Natural killer cell (primary cell): Measurements from ENCODE around the gene JOSD2. TPM values are rescaled to one million over a fixed set of nuclear protein-coding genes. Genes with fewer than 3 reads are reported as not detected.

ENCODE experiments used
- ATAC-seq, 3 donors: fragments of 150-1000 bp in 2 of 3; fragments of 200-7000 bp in 1 of 3; cut with Tn5 transposase; 1 replicate in 1 of 3; 2 replicates in 2 of 3; pipeline ENCODE4 v1.10.0; 2021; ENCODE audit warnings: mild to moderate bottlenecking in 2 of 3, moderate library complexity in 2 of 3
- DNase-seq, 2 donors: peaks; one replicate each; pipeline versions ENCODE4 v3.0.0 to v3.0.0-alpha.2; 2013 to 2021; ENCODE audit warnings: mixed read lengths in 1 of 2
- H3K27ac ChIP-seq: one replicate; pipeline ENCODE4 v1.5.1; 2013; ENCODE audit warnings: mild to moderate bottlenecking, low read length
- H3K27me3 ChIP-seq: one replicate; pipeline ENCODE4 v1.6.1; 2013; ENCODE audit warnings: low read length; ENCODE audit not compliant: control insufficient read depth, insufficient read depth
- H3K36me3 ChIP-seq: one replicate; pipeline ENCODE4 v1.6.1; 2013; ENCODE audit warnings: low read length; ENCODE audit not compliant: control insufficient read depth, insufficient read depth
- H3K4me1 ChIP-seq: one replicate; pipeline ENCODE4 v1.6.1; 2013; ENCODE audit warnings: low read length; ENCODE audit not compliant: control insufficient read depth, insufficient read depth
- H3K4me3 ChIP-seq: one replicate; pipeline ENCODE4 v1.5.1; 2013; ENCODE audit warnings: low read length
- H3K9me3 ChIP-seq: one replicate; pipeline ENCODE4 v1.6.1; 2013; ENCODE audit warnings: low read length; ENCODE audit not compliant: control insufficient read depth, insufficient read depth
- H3K27ac Mint-ChIP-seq, 2 donors: one replicate each; pipeline ENCODE4 v1.8.0; 2022; ENCODE audit warnings: mild to moderate bottlenecking in 2 of 2, mixed read lengths in 2 of 2, moderate library complexity in 1 of 2
- H3K27me3 Mint-ChIP-seq, 2 donors: one replicate each; pipeline ENCODE4 v1.8.0; 2022; ENCODE audit warnings: low read depth in 2 of 2, mixed read lengths in 2 of 2
- H3K36me3 Mint-ChIP-seq: one replicate; pipeline ENCODE4 v1.8.0; 2022; ENCODE audit warnings: mixed read lengths
- H3K4me1 Mint-ChIP-seq, 2 donors: one replicate each; pipeline ENCODE4 v1.8.0; 2022; ENCODE audit warnings: mixed read lengths in 2 of 2
- H3K4me3 Mint-ChIP-seq: one replicate; pipeline ENCODE4 v1.8.0; 2022; ENCODE audit warnings: mild to moderate bottlenecking, moderate library complexity, mixed read lengths
- H3K9me3 Mint-ChIP-seq, 2 donors: one replicate each; pipeline ENCODE4 v1.8.0; 2022; ENCODE audit warnings: mixed read lengths in 2 of 2
- CTCF ChIP-seq: fragments of 200-600 bp; IDR thresholded peaks from one replicate; pipeline ENCODE4 v1.8.0; 2022; ENCODE audit warnings: antibody characterized with exemption
- WGBS: methylation state at CpG from one replicate; pipeline ENCODE4 v1.1.7; 2013; ENCODE audit warnings: missing lambda C conversion rate; ENCODE audit not compliant: insufficient coverage; 5-methylcytosine and 5-hydroxymethylcytosine counted together
- intact Hi-C: fragments of 100-400 bp; cut with micrococcal nuclease; formaldehyde crosslinking; loops from one replicate; pipeline ENCODE4 v1.14.2; 2022
- total RNA-seq, 4 donors: library from RNA; stranded (reverse); fragments of 120-200 nt in 1 of 4; gene quantifications; one replicate each; pipeline versions ENCODE4 v1.2.3 to v1.2.4, GENCODE V29; 2013 to 2022

The JOSD2 gene
- total RNA-seq, 3 donors from 2014 or later (not counting 1 experiment from before 2014, with no cell fraction given), result 18.8 to 22.0 (median 20.3) TPM

- DNase-seq (no peak), ATAC-seq (no peak)
- H3K27me3 ChIP-seq, result peaks cover 12% of the 10 kb centered on the region
- TF ChIP-seq CTCF, result no peak
- intact Hi-C loops, result loop anchor here (5.0 kb wide), 1 partner anchor 201 kb away; no protein-coding TSS in a partner anchor
- WGBS, result 92% methylated on average over 2 of the region's 4 CpGs
- peaks cover 33 to 41% of the 10 kb centered on the region in 2 donors for H3K27me3 Mint-ChIP-seq
- H3K4me1 Mint-ChIP-seq, result peaks cover 5 to 14% of the 10 kb centered on the region in 2 donors
- no peak overlapping the region for H3K27ac ChIP-seq
- H3K27ac Mint-ChIP-seq, result no peak overlapping the region
- H3K36me3 Mint-ChIP-seq, result no peaks in the 10 kb centered on the region
- H3K4me1 ChIP-seq, result peaks cover 13% of the 10 kb centered on the region
- H3K9me3 ChIP-seq, result no peaks in the 10 kb centered on the region
- no peaks in the 10 kb centered on the region for H3K9me3 Mint-ChIP-seq
- no peaks in the 10 kb centered on the region for H3K36me3 ChIP-seq
- H3K4me3 Mint-ChIP-seq, result no peak overlapping the region
- H3K4me3 ChIP-seq, result no peak overlapping the region
Measured at GRCh38 chr19:50558039-50558438, 47.0 kb upstream of the JOSD2 start.

GRCh38 chr19:50557009-50557613 is 46.1 kb upstream of the JOSD2 start:
- peaks cover 12% of the 10 kb centered on the region for H3K27me3 ChIP-seq

GRCh38 chr19:50556282-50557008 is 45.5 kb upstream of the JOSD2 start:
- ATAC-seq (peak; percentile 65 to 85 (median 84)), DNase-seq (peak; percentile 74 to 82)
- peak; percentile 87 for TF ChIP-seq CTCF
- peak overlapping the region; percentile 37 for H3K4me3 ChIP-seq
- Mint-ChIP-seq H3K9me3 (no peaks in the 10 kb centered on the region), H3K4me3 (peak overlapping the region; percentile 94), H3K4me1 (peaks cover 5 to 17% of the 10 kb centered on the region in 2 donors), H3K27me3 (peaks cover 40 to 57% of the 10 kb centered on the region in 2 donors), H3K36me3 (no peaks in the 10 kb centered on the region), H3K27ac (peak overlapping the region in 1 of 2 donors; percentile 15)
- no peaks in the 10 kb centered on the region for H3K9me3 ChIP-seq
- intact Hi-C loops, result loop anchor here (5.0 kb wide), 1 partner anchor 199 kb away; no protein-coding TSS in a partner anchor
- peaks cover 13% of the 10 kb centered on the region for H3K4me1 ChIP-seq
- H3K27me3 ChIP-seq, result peaks cover 12% of the 10 kb centered on the region
- WGBS, result 1% methylated on average over 38 of the region's 39 CpGs
- no peak overlapping the region for H3K27ac ChIP-seq
- H3K36me3 ChIP-seq, result no peaks in the 10 kb centered on the region

More at GRCh38 chr19:50557009-50557613, 46.1 kb upstream of the JOSD2 start:
- H3K27me3 Mint-ChIP-seq, result peaks cover 36 to 50% of the 10 kb centered on the region in 2 donors
- Histone ChIP-seq H3K4me1 (peaks cover 13% of the 10 kb centered on the region), H3K36me3 (no peaks in the 10 kb centered on the region), H3K9me3 (no peaks in the 10 kb centered on the region), H3K4me3 (no peak overlapping the region), H3K27ac (no peak overlapping the region)
- H3K4me3 Mint-ChIP-seq, result no peak overlapping the region
- intact Hi-C loops, result loop anchor here (5.0 kb wide), 1 partner anchor 200 kb away; no protein-coding TSS in a partner anchor
- H3K27ac Mint-ChIP-seq, result no peak overlapping the region
- DNase-seq, result no peak
- WGBS, result 27% methylated on average over 20 of the region's 20 CpGs
- H3K36me3 Mint-ChIP-seq, result no peaks in the 10 kb centered on the region
- TF ChIP-seq CTCF, result no peak
- H3K4me1 Mint-ChIP-seq, result peaks cover 5 to 14% of the 10 kb centered on the region in 2 donors
- no peak for ATAC-seq
- H3K9me3 Mint-ChIP-seq, result no peaks in the 10 kb centered on the region
